ENCODE measurements around the gene EP300. TPM values are rescaled to one million over a fixed set of nuclear protein-coding genes. Genes with fewer than 3 reads are reported as not detected.

The EP300 gene
- total and polyA plus RNA-seq, 2 of the 8 experiments (the other 6 are each of a cell fraction or from before 2014, with no cell fraction given), result 39.5 to 109 TPM

GRCh38 chr22:41184679-41185078 lies 92.3 kb downstream of the EP300 start:
- peaks cover 0 to 5% (median 4%) of the 10 kb centered on the region in 4 experiments; a peak in 5 of 7 replicates for H3K4me1 ChIP-seq (replicated peaks in 1 of 4; ENCODE audit: control insufficient read depth in 3 of 4, insufficient read depth in 4 of 4, low read length in 3 of 4)
- no peaks in the 10 kb centered on the region for H3K79me2 ChIP-seq (ENCODE audit: control insufficient read depth in 1 of 2, insufficient read depth in 2 of 2, low read length in 2 of 2)
- no peaks in the 10 kb centered on the region for H3K27me3 ChIP-seq (replicated peaks in 1 of 4; ENCODE audit: control insufficient read depth in 3 of 4, extremely low read depth in 1 of 4, insufficient read depth in 3 of 4, low read length in 3 of 4)
- H3K36me3 ChIP-seq (ENCODE audit: control insufficient read depth in 2 of 4, insufficient read depth in 4 of 4, low read length in 3 of 4), result peaks cover 0 to 7% (median 0%) of the 10 kb centered on the region in 4 experiments; a peak in 1 of 8 replicates
- no peaks in the 10 kb centered on the region for H3K79me1 ChIP-seq (ENCODE audit: low read depth, low read length)
- H3K14ac ChIP-seq (ENCODE audit: insufficient read length), result no peak overlapping the region
- H3K18ac ChIP-seq (ENCODE audit: extremely low read depth, low read length), result no peak overlapping the region
- peak in 1 of 2 experiments; percentile 67 for DNase-seq (ENCODE audit: low read depth in 1 of 2, low spot score in 2 of 2)
- no peaks in the 10 kb centered on the region for H4K20me1 ChIP-seq (replicated peaks in 1 of 2; ENCODE audit: control insufficient read depth in 1 of 2, insufficient read depth in 2 of 2, low read length in 2 of 2)
- H2BK5ac ChIP-seq (ENCODE audit: low read depth, low read length), result peak overlapping the region; percentile 93; the same call in 1 of the 2 replicates
- H3K9ac ChIP-seq (replicated peaks in 1 of 4; ENCODE audit: extremely low read depth in 1 of 4, low read depth in 3 of 4, low read length in 3 of 4), result no peak overlapping the region
- H3K4me2 ChIP-seq (ENCODE audit: insufficient read depth in 1 of 2, low read depth in 2 of 2, low read length in 2 of 2), result peak overlapping the region in 1 of 2 experiments; percentile 22; a peak in 2 of 4 replicates
- H2AFZ ChIP-seq (ENCODE audit: low read length), result no peak overlapping the region
- no peak overlapping the region for H3K56ac ChIP-seq (replicated peaks; ENCODE audit: insufficient read length, low read depth, low read length)
- H3K4me3 ChIP-seq (ENCODE audit: extremely low read depth in 1 of 4, insufficient read depth in 2 of 4, low read depth in 3 of 4, low read length in 4 of 4), result peak overlapping the region in 1 of 4 experiments; percentile 30; a peak in 1 of 8 replicates
- H4K8ac ChIP-seq (ENCODE audit: extremely low read depth, insufficient read depth, low read length), result no peak overlapping the region
- H2BK12ac ChIP-seq (ENCODE audit: low read depth, low read length), result peak overlapping the region; percentile 94; the same call in 1 of the 2 replicates
- peak; percentile 85 for FAIRE-seq
- peak overlapping the region; percentile 2 for H4K5ac ChIP-seq (ENCODE audit: insufficient read length, low read depth, low read length)
- no peak overlapping the region for H2BK120ac ChIP-seq (replicated peaks; ENCODE audit: low read depth, low read length)
- H2BK15ac ChIP-seq (ENCODE audit: low read length), result no peak overlapping the region
- POLR2A ChIA-PET (ENCODE audit: partially characterized antibody), result interaction anchor here (0.7 to 3.3 kb wide), 10 partner anchors 10 to 493 kb away, joined by 3 to 19 read pairs (median 3); partner anchors contain the start of gene EP300
- H2AK5ac ChIP-seq (ENCODE audit: low read depth, low read length), result no peak overlapping the region; the same call in 1 of the 2 replicates
- no peaks in the 10 kb centered on the region for H3K9me3 ChIP-seq (ENCODE audit: insufficient read depth in 2 of 2, low read depth in 1 of 2, low read length in 1 of 2)
- no peak overlapping the region for H2BK20ac ChIP-seq (ENCODE audit: low read length)
- H3K27ac ChIP-seq (ENCODE audit: low read depth, low read length), result 0 out of 2 replicates have a peak overlapping the region, but pooled peaks have one; percentile 18
- CTCF ChIA-PET (ENCODE audit: partially characterized antibody), result interaction anchor here (1.3 kb wide), 2 partner anchors 9 to 53 kb away, joined by 3 to 5 read pairs; no protein-coding TSS in a partner anchor
- peak overlapping the region; percentile 69 for H3K4ac ChIP-seq (replicated peaks; ENCODE audit: insufficient read length, low read depth, low read length)
- WGBS, 2 experiments (ENCODE audit: extremely low coverage in 1 of 2, insufficient coverage in 1 of 2, insufficient read length in 1 of 2, insufficient replicate concordance in 2 of 2, low coverage in 1 of 2, low lambda C conversion rate in 2 of 2, missing lambda C conversion rate in 1 of 2), result 19% methylated on average over 3 of the region's 3 CpGs; no CpG with 5 or more reads in 1 of the 2 experiments
- no peaks in the 10 kb centered on the region for H3K23me2 ChIP-seq (ENCODE audit: low read depth, low read length)
- no peak overlapping the region for H4K91ac ChIP-seq (replicated peaks; ENCODE audit: insufficient read length, low read length)
- no peak overlapping the region for H3K23ac ChIP-seq (ENCODE audit: insufficient read length)
- TF ChIP-seq ASH2L (IDR thresholded peaks at IDR 0.05; ENCODE audit: low read length) (no peak), BACH1 (IDR thresholded peaks at IDR 0.05; ENCODE audit: low read length) (no peak), EGR1 (IDR thresholded peaks at IDR 0.05; ENCODE audit: borderline replicate concordance, low read depth, low read length) (no peak), SIN3A (conservative IDR thresholded peaks at IDR 0.05 in 1 of 2, IDR thresholded peaks at IDR 0.05 in 1 of 2; ENCODE audit: low read depth in 1 of 2, low read length in 2 of 2) (no peak), NANOG (IDR thresholded peaks at IDR 0.05; ENCODE audit: insufficient read depth, low read depth, low read length, poor library complexity, severe bottlenecking) (peak; percentile 75), POLR2A (IDR thresholded peaks at IDR 0.05; ENCODE audit: control extremely low read depth in 1 of 2, low read depth in 2 of 2, low read length in 2 of 2) (peak in 1 of 2 experiments; percentile 29; a peak in 1 of 3 replicates), RBBP5 (IDR thresholded peaks at IDR 0.05; ENCODE audit: borderline replicate concordance, low read depth, low read length) (no peak), RNF2 (IDR thresholded peaks at IDR 0.05; ENCODE audit: borderline replicate concordance, low read depth, low read length, missing control alignments, poor library complexity, severe bottlenecking) (no peak), POLR2AphosphoS5 (IDR thresholded peaks at IDR 0.05; ENCODE audit: low read depth, low read length) (no peak), BRCA1 (IDR thresholded peaks at IDR 0.05; ENCODE audit: low read depth, low read length) (no peak), POU5F1 (IDR thresholded peaks at IDR 0.05; ENCODE audit: low read depth, low read length) (peak; percentile 75)
- TF ChIP-seq, protein P1, sequence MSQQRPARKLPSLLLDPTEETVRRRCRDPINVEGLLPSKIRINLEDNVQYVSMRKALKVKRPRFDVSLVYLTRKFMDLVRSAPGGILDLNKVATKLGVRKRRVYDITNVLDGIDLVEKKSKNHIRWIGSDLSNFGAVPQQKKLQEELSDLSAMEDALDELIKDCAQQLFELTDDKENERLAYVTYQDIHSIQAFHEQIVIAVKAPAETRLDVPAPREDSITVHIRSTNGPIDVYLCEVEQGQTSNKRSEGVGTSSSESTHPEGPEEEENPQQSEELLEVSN (IDR thresholded peaks at IDR 0.05), result peak; percentile 78; the same call in 1 of the 2 replicates
